ENCODE measurements around the gene NIPBL.
"Not testable (repeated sequence)": the region's sequence is repeated elsewhere in the genome, so short reads cannot be mapped to it uniquely, and the experiment has no call there.

Gene NIPBL

GRCh38 chr5:37002176-37002751 lies 125.7 kb downstream of the NIPBL start:
- ATAC-seq (ENCODE audit: insufficient read depth, low read depth) = no peak
- Histone ChIP-seq H2AFZ (ENCODE audit: low read depth, low read length) (no peak overlapping the region), H3K36me3 (ENCODE audit: insufficient read depth, low read length) (peaks cover 82% of the 10 kb centered on the region), H4K20me1 (ENCODE audit: insufficient read depth, low read length) (no peaks in the 10 kb centered on the region), H3K9ac (ENCODE audit: low read depth, low read length) (no peak overlapping the region), H3K4me2 (ENCODE audit: insufficient read depth, low read length) (no peak overlapping the region), H3K27me3 (ENCODE audit: insufficient read depth, low read length, poor library complexity) (no peaks in the 10 kb centered on the region), H3K4me1 (ENCODE audit: insufficient read depth, low read length) (no peaks in the 10 kb centered on the region), H3K79me2 (ENCODE audit: insufficient read depth, low read length) (no peaks in the 10 kb centered on the region), H3K4me3 (ENCODE audit: low read depth in 1 of 2, low read length in 2 of 2) (no peak overlapping the region), H3K27ac (ENCODE audit: low read length) (no peak overlapping the region), H3K9me3 (ENCODE audit: insufficient read depth, low read length, severe bottlenecking) (no peaks in the 10 kb centered on the region)
- no peak for TF ChIP-seq EZH2 (IDR thresholded peaks at IDR 0.05; ENCODE audit: borderline replicate concordance, low read depth, low read length, severe bottlenecking)
- TF ChIP-seq CTCF (IDR thresholded peaks at IDR 0.05; ENCODE audit: borderline replicate concordance, extremely low read depth, low read length, poor library complexity, severe bottlenecking) = no peak
- no peak for DNase-seq

GRCh38 chr5:37005252-37005651 lies 128.7 kb downstream of the NIPBL start:
- H3K27ac ChIP-seq (ENCODE audit: low read length) = no peak overlapping the region
- no peaks in the 10 kb centered on the region for H3K9me3 ChIP-seq (ENCODE audit: insufficient read depth, low read length, severe bottlenecking)
- no peak overlapping the region for H3K4me2 ChIP-seq (ENCODE audit: insufficient read depth, low read length)
- DNase-seq (no peak), ATAC-seq (ENCODE audit: insufficient read depth, low read depth) (no peak)
- H3K79me2 ChIP-seq (ENCODE audit: insufficient read depth, low read length) = no peaks in the 10 kb centered on the region
- H3K4me1 ChIP-seq (ENCODE audit: insufficient read depth, low read length) = no peaks in the 10 kb centered on the region
- H4K20me1 ChIP-seq (ENCODE audit: insufficient read depth, low read length) = no peaks in the 10 kb centered on the region
- no peak overlapping the region for H3K9ac ChIP-seq (ENCODE audit: low read depth, low read length)
- peaks cover 88% of the 10 kb centered on the region for H3K36me3 ChIP-seq (ENCODE audit: insufficient read depth, low read length)
- no peak overlapping the region for H2AFZ ChIP-seq (ENCODE audit: low read depth, low read length)
- TF ChIP-seq EZH2 (IDR thresholded peaks at IDR 0.05; ENCODE audit: borderline replicate concordance, low read depth, low read length, severe bottlenecking) = no peak
- no peak for TF ChIP-seq CTCF (IDR thresholded peaks at IDR 0.05; ENCODE audit: borderline replicate concordance, extremely low read depth, low read length, poor library complexity, severe bottlenecking)
- no peak overlapping the region for H3K4me3 ChIP-seq (ENCODE audit: low read depth in 1 of 2, low read length in 2 of 2)
- no peaks in the 10 kb centered on the region for H3K27me3 ChIP-seq (ENCODE audit: insufficient read depth, low read length, poor library complexity)

GRCh38 chr5:37005946-37006540 lies 129.5 kb downstream of the NIPBL start:
- Histone ChIP-seq H4K20me1 (ENCODE audit: insufficient read depth, low read length) (no peaks in the 10 kb centered on the region), H3K4me3 (ENCODE audit: low read depth in 1 of 2, low read length in 2 of 2) (no peak overlapping the region), H3K27ac (ENCODE audit: low read length) (no peak overlapping the region), H2AFZ (ENCODE audit: low read depth, low read length) (no peak overlapping the region), H3K4me2 (ENCODE audit: insufficient read depth, low read length) (no peak overlapping the region), H3K36me3 (ENCODE audit: insufficient read depth, low read length) (peaks cover 88% of the 10 kb centered on the region), H3K4me1 (ENCODE audit: insufficient read depth, low read length) (no peaks in the 10 kb centered on the region), H3K27me3 (ENCODE audit: insufficient read depth, low read length, poor library complexity) (no peaks in the 10 kb centered on the region), H3K9ac (ENCODE audit: low read depth, low read length) (no peak overlapping the region), H3K9me3 (ENCODE audit: insufficient read depth, low read length, severe bottlenecking) (no peaks in the 10 kb centered on the region), H3K79me2 (ENCODE audit: insufficient read depth, low read length) (no peaks in the 10 kb centered on the region)
- ATAC-seq (ENCODE audit: insufficient read depth, low read depth) = no peak
- DNase-seq = no peak
- TF ChIP-seq EZH2 (IDR thresholded peaks at IDR 0.05; ENCODE audit: borderline replicate concordance, low read depth, low read length, severe bottlenecking) = no peak
- TF ChIP-seq CTCF (IDR thresholded peaks at IDR 0.05; ENCODE audit: borderline replicate concordance, extremely low read depth, low read length, poor library complexity, severe bottlenecking) = peak; percentile 66

GRCh38 chr5:37013181-37013580 lies 136.6 kb downstream of the NIPBL start:
- H2AFZ ChIP-seq (ENCODE audit: low read depth, low read length); H3K4me2 ChIP-seq (ENCODE audit: insufficient read depth, low read length); H4K20me1 ChIP-seq (ENCODE audit: insufficient read depth, low read length); H3K9me3 ChIP-seq (ENCODE audit: insufficient read depth, low read length, severe bottlenecking); H3K27me3 ChIP-seq (ENCODE audit: insufficient read depth, low read length, poor library complexity); H3K4me3 ChIP-seq (ENCODE audit: low read depth in 1 of 2, low read length in 2 of 2); DNase-seq; H3K27ac ChIP-seq (ENCODE audit: low read length); H3K9ac ChIP-seq (ENCODE audit: low read depth, low read length); H3K79me2 ChIP-seq (ENCODE audit: insufficient read depth, low read length); H3K4me1 ChIP-seq (ENCODE audit: insufficient read depth, low read length); ATAC-seq (ENCODE audit: insufficient read depth, low read depth): not testable (repeated sequence)
- H3K36me3 ChIP-seq (ENCODE audit: insufficient read depth, low read length) = peaks cover 58% of the 10 kb centered on the region
